HepG2 (cell line): ENCODE results near the gene EPHA2. TPM values are rescaled to one million over a fixed set of nuclear protein-coding genes. Genes with fewer than 3 reads are reported as not detected.
A peak's percentile ranks its signal among the peaks of the same experiment; 100 is the strongest.

Experiments used
- BHLHE40 ChIP-seq: IDR thresholded peaks from 2 replicates; pipeline ENCODE4 v1.6.1; 2011; ENCODE audit warnings: low read length, improper control_type of control experiment
- CEBPG ChIP-seq: IDR thresholded peaks from 2 replicates; pipeline ENCODE4 v1.6.1; 2016
- HIC2 ChIP-seq: sonication (generic); formaldehyde crosslinking; IDR thresholded peaks from 2 replicates; pipeline ENCODE4 v1.9.0; 2022; ENCODE audit warnings: low read depth, missing genetic modification reagents
- KAT2B ChIP-seq: fragments of 150-350 bp; IDR thresholded peaks from 2 replicates; pipeline ENCODE4 v1.6.1; 2014; ENCODE audit warnings: low read depth, low read length, borderline replicate concordance
- KDM5B ChIP-seq: sonication (generic); formaldehyde crosslinking; IDR thresholded peaks from 2 replicates; pipeline ENCODE4 v1.4.0; 2020; ENCODE audit warnings: missing genetic modification reagents, mild to moderate bottlenecking, borderline replicate concordance
- KDM6A ChIP-seq: IDR thresholded peaks from 2 replicates; pipeline ENCODE4 v1.6.1; 2016; ENCODE audit warnings: low read depth
- PHF20 ChIP-seq: sonication (generic); formaldehyde crosslinking; IDR thresholded peaks from 2 replicates; pipeline ENCODE4 v1.5.0; 2020; ENCODE audit warnings: mild to moderate bottlenecking, missing genetic modification reagents
- TMF1 ChIP-seq: sonication (generic); formaldehyde crosslinking; IDR thresholded peaks from 2 replicates; pipeline ENCODE4 v1.8.1; 2022; ENCODE audit warnings: low read depth, missing genetic modification reagents
- ZMAT3 ChIP-seq: sonication (generic); formaldehyde crosslinking; conservative IDR thresholded peaks from 2 replicates; pipeline ENCODE4 v1.7.0; 2021; ENCODE audit warnings: missing genetic modification reagents
- ZNF225 ChIP-seq: sonication (generic); formaldehyde crosslinking; IDR thresholded peaks from 2 replicates; pipeline ENCODE4 v1.4.0; 2020; ENCODE audit warnings: mild to moderate bottlenecking, missing genetic modification reagents
- ZNF772 ChIP-seq: sonication (generic); formaldehyde crosslinking; IDR thresholded peaks from 2 replicates; pipeline ENCODE4 v1.5.0; 2020; ENCODE audit warnings: mild to moderate bottlenecking, missing genetic modification reagents
- ZSCAN25 ChIP-seq: sonication (generic); formaldehyde crosslinking; IDR thresholded peaks from 2 replicates; pipeline ENCODE4 v1.8.0; 2022; ENCODE audit warnings: mild to moderate bottlenecking, missing genetic modification reagents
- polyA plus RNA-seq, 8 experiments: library from polyadenylated mRNA; depleted of rRNA in 3 of 8; stranded (reverse) in 7 of 8; unstranded in 1 of 8; fragments of >200 nt; fragmentation: Illumina TruSeq in 4 of 8; extraction: Trizol in 4 of 8; gene quantifications; 2 replicates each; pipeline versions ENCODE4 v1.2.1 to v1.2.3, GENCODE V29; 2011 to 2016; ENCODE audit warnings: low read depth in 4 of 8, missing spikeins in 1 of 8, mixed read lengths in 1 of 8; ENCODE audit not compliant: insufficient read depth in 1 of 8
- total RNA-seq, 5 experiments: library from RNA; depleted of rRNA; stranded (reverse); fragments of >200 nt; fragmentation: Illumina TruSeq; extraction: Trizol; gene quantifications; 2 replicates each; pipeline ENCODE4 v1.2.3, GENCODE V29; 2016; ENCODE audit warnings: low read depth in 1 of 5
- TF ChIP-seq, protein P1 (sequence below): sonication (generic); formaldehyde crosslinking; IDR thresholded peaks from 2 replicates; pipeline ENCODE4 v1.4.0; 2020; ENCODE audit warnings: low read depth, missing genetic modification reagents
- TF ChIP-seq, protein P2 (sequence below): sonication (generic); formaldehyde crosslinking; IDR thresholded peaks from 2 replicates; pipeline ENCODE4 v1.4.0; 2020; ENCODE audit warnings: missing genetic modification reagents
- TF ChIP-seq, protein P3 (sequence below): sonication (generic); formaldehyde crosslinking; IDR thresholded peaks from 2 replicates; pipeline ENCODE4 v1.4.0; 2020; ENCODE audit warnings: missing genetic modification reagents

Gene EPHA2
- total and polyA plus RNA-seq, 2 of the 13 experiments (the other 11 are each of a cell fraction or from before 2014, with no cell fraction given), result 33.6 to 53.6 TPM

- TF ChIP-seq, protein P1, sequence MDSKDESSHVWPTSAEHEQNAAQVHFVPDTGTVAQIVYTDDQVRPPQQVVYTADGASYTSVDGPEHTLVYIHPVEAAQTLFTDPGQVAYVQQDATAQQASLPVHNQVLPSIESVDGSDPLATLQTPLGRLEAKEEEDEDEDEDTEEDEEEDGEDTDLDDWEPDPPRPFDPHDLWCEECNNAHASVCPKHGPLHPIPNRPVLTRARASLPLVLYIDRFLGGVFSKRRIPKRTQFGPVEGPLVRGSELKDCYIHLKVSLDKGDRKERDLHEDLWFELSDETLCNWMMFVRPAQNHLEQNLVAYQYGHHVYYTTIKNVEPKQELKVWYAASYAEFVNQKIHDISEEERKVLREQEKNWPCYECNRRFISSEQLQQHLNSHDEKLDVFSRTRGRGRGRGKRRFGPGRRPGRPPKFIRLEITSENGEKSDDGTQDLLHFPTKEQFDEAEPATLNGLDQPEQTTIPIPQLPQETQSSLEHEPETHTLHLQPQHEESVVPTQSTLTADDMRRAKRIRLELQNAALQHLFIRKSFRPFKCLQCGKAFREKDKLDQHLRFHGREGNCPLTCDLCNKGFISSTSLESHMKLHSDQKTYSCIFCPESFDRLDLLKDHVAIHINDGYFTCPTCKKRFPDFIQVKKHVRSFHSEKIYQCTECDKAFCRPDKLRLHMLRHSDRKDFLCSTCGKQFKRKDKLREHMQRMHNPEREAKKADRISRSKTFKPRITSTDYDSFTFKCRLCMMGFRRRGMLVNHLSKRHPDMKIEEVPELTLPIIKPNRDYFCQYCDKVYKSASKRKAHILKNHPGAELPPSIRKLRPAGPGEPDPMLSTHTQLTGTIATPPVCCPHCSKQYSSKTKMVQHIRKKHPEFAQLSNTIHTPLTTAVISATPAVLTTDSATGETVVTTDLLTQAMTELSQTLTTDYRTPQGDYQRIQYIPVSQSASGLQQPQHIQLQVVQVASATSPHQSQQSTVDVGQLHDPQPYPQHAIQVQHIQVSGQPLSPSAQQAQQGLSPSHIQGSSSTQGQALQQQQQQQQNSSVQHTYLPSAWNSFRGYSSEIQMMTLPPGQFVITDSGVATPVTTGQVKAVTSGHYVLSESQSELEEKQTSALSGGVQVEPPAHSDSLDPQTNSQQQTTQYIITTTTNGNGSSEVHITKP (CRISPR knock-in tag), result no peak
- TF ChIP-seq CEBPG (CRISPR knock-in tag) (no peak), TMF1 (CRISPR knock-in tag) (no peak), KDM6A (CRISPR knock-in tag) (peak; percentile 29; the same call in 1 of the 2 replicates), KDM5B (CRISPR knock-in tag) (no peak), ZSCAN25 (CRISPR knock-in tag) (peak; percentile 99), ZNF772 (CRISPR knock-in tag) (peak; percentile 81), BHLHE40 (no peak), ZNF225 (CRISPR knock-in tag) (no peak), PHF20 (CRISPR knock-in tag) (no peak), ZMAT3 (0 out of 2 replicates have a peak, but pooled peaks have one; percentile 22), KAT2B (no peak), HIC2 (CRISPR knock-in tag) (peak; percentile 97)
- TF ChIP-seq, protein P2, sequence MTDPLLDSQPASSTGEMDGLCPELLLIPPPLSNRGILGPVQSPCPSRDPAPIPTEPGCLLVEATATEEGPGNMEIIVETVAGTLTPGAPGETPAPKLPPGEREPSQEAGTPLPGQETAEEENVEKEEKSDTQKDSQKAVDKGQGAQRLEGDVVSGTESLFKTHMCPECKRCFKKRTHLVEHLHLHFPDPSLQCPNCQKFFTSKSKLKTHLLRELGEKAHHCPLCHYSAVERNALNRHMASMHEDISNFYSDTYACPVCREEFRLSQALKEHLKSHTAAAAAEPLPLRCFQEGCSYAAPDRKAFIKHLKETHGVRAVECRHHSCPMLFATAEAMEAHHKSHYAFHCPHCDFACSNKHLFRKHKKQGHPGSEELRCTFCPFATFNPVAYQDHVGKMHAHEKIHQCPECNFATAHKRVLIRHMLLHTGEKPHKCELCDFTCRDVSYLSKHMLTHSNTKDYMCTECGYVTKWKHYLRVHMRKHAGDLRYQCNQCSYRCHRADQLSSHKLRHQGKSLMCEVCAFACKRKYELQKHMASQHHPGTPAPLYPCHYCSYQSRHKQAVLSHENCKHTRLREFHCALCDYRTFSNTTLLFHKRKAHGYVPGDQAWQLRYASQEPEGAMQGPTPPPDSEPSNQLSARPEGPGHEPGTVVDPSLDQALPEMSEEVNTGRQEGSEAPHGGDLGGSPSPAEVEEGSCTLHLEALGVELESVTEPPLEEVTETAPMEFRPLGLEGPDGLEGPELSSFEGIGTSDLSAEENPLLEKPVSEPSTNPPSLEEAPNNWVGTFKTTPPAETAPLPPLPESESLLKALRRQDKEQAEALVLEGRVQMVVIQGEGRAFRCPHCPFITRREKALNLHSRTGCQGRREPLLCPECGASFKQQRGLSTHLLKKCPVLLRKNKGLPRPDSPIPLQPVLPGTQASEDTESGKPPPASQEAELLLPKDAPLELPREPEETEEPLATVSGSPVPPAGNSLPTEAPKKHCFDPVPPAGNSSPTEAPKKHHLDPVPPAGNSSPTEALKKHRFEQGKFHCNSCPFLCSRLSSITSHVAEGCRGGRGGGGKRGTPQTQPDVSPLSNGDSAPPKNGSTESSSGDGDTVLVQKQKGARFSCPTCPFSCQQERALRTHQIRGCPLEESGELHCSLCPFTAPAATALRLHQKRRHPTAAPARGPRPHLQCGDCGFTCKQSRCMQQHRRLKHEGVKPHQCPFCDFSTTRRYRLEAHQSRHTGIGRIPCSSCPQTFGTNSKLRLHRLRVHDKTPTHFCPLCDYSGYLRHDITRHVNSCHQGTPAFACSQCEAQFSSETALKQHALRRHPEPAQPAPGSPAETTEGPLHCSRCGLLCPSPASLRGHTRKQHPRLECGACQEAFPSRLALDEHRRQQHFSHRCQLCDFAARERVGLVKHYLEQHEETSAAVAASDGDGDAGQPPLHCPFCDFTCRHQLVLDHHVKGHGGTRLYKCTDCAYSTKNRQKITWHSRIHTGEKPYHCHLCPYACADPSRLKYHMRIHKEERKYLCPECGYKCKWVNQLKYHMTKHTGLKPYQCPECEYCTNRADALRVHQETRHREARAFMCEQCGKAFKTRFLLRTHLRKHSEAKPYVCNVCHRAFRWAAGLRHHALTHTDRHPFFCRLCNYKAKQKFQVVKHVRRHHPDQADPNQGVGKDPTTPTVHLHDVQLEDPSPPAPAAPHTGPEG (CRISPR knock-in tag), result no peak; the same call in 1 of the 2 replicates
- TF ChIP-seq, protein P3, sequence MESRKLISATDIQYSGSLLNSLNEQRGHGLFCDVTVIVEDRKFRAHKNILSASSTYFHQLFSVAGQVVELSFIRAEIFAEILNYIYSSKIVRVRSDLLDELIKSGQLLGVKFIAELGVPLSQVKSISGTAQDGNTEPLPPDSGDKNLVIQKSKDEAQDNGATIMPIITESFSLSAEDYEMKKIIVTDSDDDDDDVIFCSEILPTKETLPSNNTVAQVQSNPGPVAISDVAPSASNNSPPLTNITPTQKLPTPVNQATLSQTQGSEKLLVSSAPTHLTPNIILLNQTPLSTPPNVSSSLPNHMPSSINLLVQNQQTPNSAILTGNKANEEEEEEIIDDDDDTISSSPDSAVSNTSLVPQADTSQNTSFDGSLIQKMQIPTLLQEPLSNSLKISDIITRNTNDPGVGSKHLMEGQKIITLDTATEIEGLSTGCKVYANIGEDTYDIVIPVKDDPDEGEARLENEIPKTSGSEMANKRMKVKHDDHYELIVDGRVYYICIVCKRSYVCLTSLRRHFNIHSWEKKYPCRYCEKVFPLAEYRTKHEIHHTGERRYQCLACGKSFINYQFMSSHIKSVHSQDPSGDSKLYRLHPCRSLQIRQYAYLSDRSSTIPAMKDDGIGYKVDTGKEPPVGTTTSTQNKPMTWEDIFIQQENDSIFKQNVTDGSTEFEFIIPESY, result no peak; the same call in 1 of the 2 replicates
These were observed 26.2 kb upstream of the EPHA2 start (continued) for GRCh38 chr1:16181887-16182719.
